Measurements from ENCODE around the gene MYH14.

- TF ChIP-seq POLR2AphosphoS5 (IDR thresholded peaks at IDR 0.05), result no peak
- no peak for TF ChIP-seq CTCF (IDR thresholded peaks at IDR 0.05)
- TF ChIP-seq POLR2A (IDR thresholded peaks at IDR 0.05), result no peak
Measured at GRCh38 chr19:50223439-50223716, 20.0 kb downstream of the MYH14 start.
